ENCODE data around the gene LRRTM1.

GRCh38 chr2:80293039-80293438 is 11.5 kb downstream of the LRRTM1 start:
- TF ChIP-seq CTCF (IDR thresholded peaks at IDR 0.05; ENCODE audit: poor library complexity, severe bottlenecking) (no peak), TAF1 (IDR thresholded peaks at IDR 0.05; ENCODE audit: low read depth) (no peak), POLR2AphosphoS5 (IDR thresholded peaks at IDR 0.05) (no peak), EP300 (conservative IDR thresholded peaks at IDR 0.05; ENCODE audit: poor library complexity, severe bottlenecking) (no peak)
